Lower leg skin (tissue), 4 donors: ENCODE results near the gene MUC12. TPM values are rescaled to one million over a fixed set of nuclear protein-coding genes. Genes with fewer than 3 reads are reported as not detected.
"Not testable (repeated sequence)": the region's sequence is repeated elsewhere in the genome, so short reads cannot be mapped to it uniquely, and the experiment has no call there.

Experiments used
- DNase-seq, 2 donors: peaks; one replicate each; pipeline ENCODE4 v3.0.0-alpha.2; 2019; ENCODE audit warnings: low spot score in 2 of 2
- H3K4me3 ChIP-seq: fragments of 200-600 bp; sonication (generic); 2 replicates; pipeline ENCODE4 v1.5.1; 2017; ENCODE audit warnings: mild to moderate bottlenecking, low read depth; ENCODE audit not compliant: poor library complexity, severe bottlenecking
- CTCF ChIP-seq, 3 donors: fragments of 450-650 bp; IDR thresholded peaks; one replicate each; pipeline ENCODE4 v1.5.1; 2016; ENCODE audit warnings: antibody characterized with exemption in 3 of 3, mild to moderate bottlenecking in 3 of 3, moderate library complexity in 2 of 3
- POLR2A ChIP-seq, 2 donors: fragments of 450-650 bp; IDR thresholded peaks; one replicate each; pipeline ENCODE4 v1.6.1; 2016 to 2017; ENCODE audit warnings: antibody characterized with exemption in 2 of 2, mild to moderate bottlenecking in 1 of 2, moderate library complexity in 1 of 2
- WGBS, 2 donors: methylation state at CpG; one replicate each; pipeline ENCODE4 v1.1.5; 2018; 5-methylcytosine and 5-hydroxymethylcytosine counted together
- intact Hi-C: fragments of 100-400 bp; cut with DNase I; formaldehyde crosslinking; loops from one replicate; pipeline ENCODE4 v1.15.0; 2023; ENCODE audit warnings: low total_unique reads
- total RNA-seq, 4 donors: library from RNA; depleted of rRNA; stranded (reverse); fragments of >200 nt; gene quantifications; one replicate each; pipeline ENCODE4 v1.1.0, GENCODE V29; 2016

MUC12 gene
- not detected for total RNA-seq

GRCh38 chr7:100969066-100969615, at the start of gene MUC12:
Gene MUC12 (plus strand): TSS chr7:100969565. CDS start chr7:100969623, 58 bp downstream.
- 49 to 53% methylated on average over 12 of the region's 12 CpGs for WGBS, 2 donors
- no peak for TF ChIP-seq POLR2A (IDR thresholded peaks at IDR 0.05)
- no peak for TF ChIP-seq CTCF (IDR thresholded peaks at IDR 0.05)
- intact Hi-C loops: no loop called here
- H3K4me3 ChIP-seq: no peak within 1 kb of the TSS
- no peak for DNase-seq

GRCh38 chr7:100919779-100920437, 49.5 kb upstream of the MUC12 start:
- 74 to 80% methylated on average over 9 of the region's 9 CpGs for WGBS, 2 donors
- DNase-seq, H3K4me3 ChIP-seq, intact Hi-C loops: not testable (repeated sequence)

- DNase-seq: no peak
- intact Hi-C loops: no loop called here
- TF ChIP-seq CTCF (IDR thresholded peaks at IDR 0.05): no peak
- TF ChIP-seq POLR2A (IDR thresholded peaks at IDR 0.05): no peak
- no peak overlapping the region for H3K4me3 ChIP-seq
Measured at GRCh38 chr7:100921039-100921438, 48.3 kb upstream of the MUC12 start.

- H3K4me3 ChIP-seq, DNase-seq, intact Hi-C loops: not testable (repeated sequence)
- 57 to 62% methylated on average over 4 of the region's 4 CpGs for WGBS, 2 donors
Measured at GRCh38 chr7:100923616-100924015, 45.7 kb upstream of the MUC12 start.

GRCh38 chr7:100929808-100930174, 39.6 kb upstream of the MUC12 start:
- intact Hi-C loops: no loop called here
- no peak for TF ChIP-seq POLR2A (IDR thresholded peaks at IDR 0.05)
- no peak for TF ChIP-seq CTCF (IDR thresholded peaks at IDR 0.05)
- no peak overlapping the region for H3K4me3 ChIP-seq
- 83 to 88% methylated on average over 1 of the region's 1 CpG for WGBS, 2 donors
- no peak for DNase-seq

GRCh38 chr7:100933734-100934133, 35.6 kb upstream of the MUC12 start:
- WGBS, 2 donors: 46 to 67% methylated on average over 4 of the region's 4 CpGs
- no peak for TF ChIP-seq CTCF (IDR thresholded peaks at IDR 0.05)
- intact Hi-C loops: no loop called here

GRCh38 chr7:100935381-100935780, 34.0 kb upstream of the MUC12 start:
- intact Hi-C loops: not testable (repeated sequence)
- 52 to 53% methylated on average over 2 of the region's 2 CpGs for WGBS, 2 donors

More at GRCh38 chr7:100933734-100934133, 35.6 kb upstream of the MUC12 start:
- DNase-seq: no peak
- H3K4me3 ChIP-seq: no peak overlapping the region

GRCh38 chr7:100936167-100936566, 33.2 kb upstream of the MUC12 start:
- 89 to 93% methylated on average over 7 of the region's 7 CpGs for WGBS, 2 donors
- H3K4me3 ChIP-seq, intact Hi-C loops, DNase-seq: not testable (repeated sequence)

More at GRCh38 chr7:100935381-100935780, 34.0 kb upstream of the MUC12 start:
- DNase-seq, H3K4me3 ChIP-seq: not testable (repeated sequence)
